ENCODE results near the gene AURKAIP1.

DNA sequence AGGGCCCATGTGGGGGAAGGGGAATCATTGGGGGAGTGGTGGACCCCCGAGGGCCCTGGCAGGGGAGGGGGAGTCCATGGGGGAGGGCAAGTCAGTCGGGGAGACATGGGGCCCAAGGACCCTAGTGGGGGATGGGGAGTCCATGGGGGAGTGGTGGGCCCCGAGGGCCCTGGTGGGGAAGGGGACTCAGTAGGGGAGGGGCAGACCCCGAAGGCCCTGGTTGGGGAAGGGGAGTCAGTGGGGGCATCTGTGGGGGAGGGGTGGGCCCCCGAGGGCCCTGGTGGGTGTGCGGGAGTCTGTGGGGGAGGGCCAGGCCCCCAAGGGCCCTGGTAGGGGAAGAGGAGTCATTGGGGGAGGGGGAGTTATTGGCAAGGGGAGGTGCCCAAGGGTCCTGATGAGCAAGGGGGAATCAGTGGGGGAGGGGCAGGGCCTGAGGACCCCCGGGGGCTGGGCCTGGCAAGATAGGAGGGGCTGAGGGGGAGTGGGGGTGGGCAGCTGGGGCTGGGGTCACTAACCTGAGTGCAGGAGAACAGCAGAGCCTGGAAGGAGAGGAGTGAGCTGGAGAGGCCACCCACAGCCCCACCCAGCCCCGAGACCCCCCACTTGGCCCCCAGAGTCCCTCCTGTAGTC, 18.7 kb downstream of the AURKAIP1 start:
- TF ChIP-seq POLR2A (IDR thresholded peaks at IDR 0.05; ENCODE audit: extremely low read depth, insufficient read length) = no peak
- TF ChIP-seq, protein P1, sequence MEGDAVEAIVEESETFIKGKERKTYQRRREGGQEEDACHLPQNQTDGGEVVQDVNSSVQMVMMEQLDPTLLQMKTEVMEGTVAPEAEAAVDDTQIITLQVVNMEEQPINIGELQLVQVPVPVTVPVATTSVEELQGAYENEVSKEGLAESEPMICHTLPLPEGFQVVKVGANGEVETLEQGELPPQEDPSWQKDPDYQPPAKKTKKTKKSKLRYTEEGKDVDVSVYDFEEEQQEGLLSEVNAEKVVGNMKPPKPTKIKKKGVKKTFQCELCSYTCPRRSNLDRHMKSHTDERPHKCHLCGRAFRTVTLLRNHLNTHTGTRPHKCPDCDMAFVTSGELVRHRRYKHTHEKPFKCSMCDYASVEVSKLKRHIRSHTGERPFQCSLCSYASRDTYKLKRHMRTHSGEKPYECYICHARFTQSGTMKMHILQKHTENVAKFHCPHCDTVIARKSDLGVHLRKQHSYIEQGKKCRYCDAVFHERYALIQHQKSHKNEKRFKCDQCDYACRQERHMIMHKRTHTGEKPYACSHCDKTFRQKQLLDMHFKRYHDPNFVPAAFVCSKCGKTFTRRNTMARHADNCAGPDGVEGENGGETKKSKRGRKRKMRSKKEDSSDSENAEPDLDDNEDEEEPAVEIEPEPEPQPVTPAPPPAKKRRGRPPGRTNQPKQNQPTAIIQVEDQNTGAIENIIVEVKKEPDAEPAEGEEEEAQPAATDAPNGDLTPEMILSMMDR (IDR thresholded peaks at IDR 0.05; ENCODE audit: low read depth, low read length) = no peak
- TF ChIP-seq MAX (IDR thresholded peaks at IDR 0.05; ENCODE audit: low read depth, low read length) = no peak

Data from NB4 (cell line).